Activated naive CD4-positive, alpha-beta T cell treated with Interleukin-2 at 50 U/mL for 16 hours (primary cell): ENCODE results near the gene RNF222.
"Not testable (repeated sequence)": the region's sequence is repeated elsewhere in the genome, so short reads cannot be mapped to it uniquely, and the experiment has no call there.

ENCODE experiments used
- DNase-seq: peaks from one replicate; pipeline ENCODE4 v3.0.0-alpha.2; 2020

RNF222 gene

GRCh38 chr17:8409966-8410882 is 12.6 kb upstream of the RNF222 start:
- DNase-seq, result peak; percentile 79

DNA sequence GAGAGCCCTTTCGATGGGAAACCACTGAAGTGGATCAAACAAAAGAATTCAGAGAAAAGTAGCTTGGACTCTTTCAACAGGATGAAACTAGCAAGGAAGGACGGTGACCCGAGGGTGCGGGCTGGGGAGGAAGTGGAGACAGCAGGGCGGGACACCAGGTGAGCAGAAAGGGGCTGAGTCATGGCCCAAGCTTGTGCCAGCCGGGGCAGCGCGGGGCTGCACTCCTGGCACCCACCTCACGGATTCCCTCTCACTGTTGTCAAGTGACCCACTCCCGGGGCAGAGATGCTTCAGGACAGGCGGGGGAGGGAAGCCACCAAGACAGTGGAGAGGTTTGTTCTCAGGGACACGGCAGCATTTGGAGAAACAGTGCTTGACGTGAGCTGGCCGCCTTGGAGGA is 10.7 kb upstream of the RNF222 start:
- DNase-seq, result no peak

DNA sequence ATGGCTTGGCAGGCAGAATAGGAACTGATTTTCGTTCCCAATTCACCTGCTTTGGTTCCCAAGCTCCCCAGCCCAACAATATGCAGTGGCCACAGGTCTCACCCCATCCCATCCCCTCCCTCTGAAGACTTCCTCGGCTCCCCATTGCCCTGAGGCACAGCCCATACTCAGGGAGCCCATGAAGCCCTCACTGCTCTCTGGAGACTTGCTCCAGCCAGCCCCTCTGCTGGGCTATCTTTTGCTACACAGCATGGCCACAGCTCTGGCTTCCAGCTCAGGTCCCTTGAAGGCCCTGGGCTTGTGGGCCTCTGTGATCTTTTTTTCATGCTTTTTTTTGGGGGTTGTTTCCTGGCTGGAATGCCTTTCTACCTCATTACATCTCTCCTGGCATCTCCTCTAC is 8.5 kb upstream of the RNF222 start:
- DNase-seq, result no peak

GRCh38 chr17:8405499-8406016 is 7.9 kb upstream of the RNF222 start:
- no peak for DNase-seq

DNA sequence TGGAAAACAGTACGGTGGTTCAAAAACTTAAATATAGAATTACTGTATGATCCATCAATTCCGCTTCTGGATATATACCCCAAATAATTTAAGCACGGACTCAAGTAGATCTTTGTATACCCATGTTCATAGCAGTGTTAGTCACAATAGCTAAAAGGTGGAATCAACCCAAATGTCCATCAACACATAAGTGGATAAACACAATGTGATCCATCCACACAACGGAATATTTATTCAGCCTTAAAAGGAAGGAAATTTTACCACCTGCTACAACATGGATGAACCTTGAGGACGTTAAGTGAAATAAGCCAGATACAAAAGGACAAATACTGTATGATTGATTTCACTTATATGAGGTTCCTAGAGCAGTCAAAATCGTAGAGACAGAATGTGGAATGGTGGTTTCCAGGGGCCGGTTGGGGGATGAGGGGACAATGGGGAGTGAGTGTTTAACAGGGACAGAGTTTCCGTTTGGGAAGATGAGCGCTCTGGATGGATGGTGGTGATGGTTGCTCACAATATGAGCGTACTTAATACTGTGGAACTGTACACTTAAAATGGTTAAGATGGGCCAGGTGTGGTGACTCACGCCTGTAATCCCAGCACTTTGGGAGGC is 5.4 kb upstream of the RNF222 start:
- DNase-seq, result no peak

GRCh38 chr17:8401107-8401506 is 3.5 kb upstream of the RNF222 start:
- no peak for DNase-seq

GRCh38 chr17:8398980-8399379 is 1.4 kb upstream of the RNF222 start:
- DNase-seq, result no peak

- DNase-seq, result not testable (repeated sequence)
These were observed 3.1 kb downstream of the RNF222 start for GRCh38 chr17:8394497-8394896.

GRCh38 chr17:8393470-8394231 is 4.0 kb downstream of the RNF222 start:
- DNase-seq, result peak; percentile 11

- no peak for DNase-seq
These were observed 4.8 kb downstream of the RNF222 start for GRCh38 chr17:8392674-8393469.

DNA sequence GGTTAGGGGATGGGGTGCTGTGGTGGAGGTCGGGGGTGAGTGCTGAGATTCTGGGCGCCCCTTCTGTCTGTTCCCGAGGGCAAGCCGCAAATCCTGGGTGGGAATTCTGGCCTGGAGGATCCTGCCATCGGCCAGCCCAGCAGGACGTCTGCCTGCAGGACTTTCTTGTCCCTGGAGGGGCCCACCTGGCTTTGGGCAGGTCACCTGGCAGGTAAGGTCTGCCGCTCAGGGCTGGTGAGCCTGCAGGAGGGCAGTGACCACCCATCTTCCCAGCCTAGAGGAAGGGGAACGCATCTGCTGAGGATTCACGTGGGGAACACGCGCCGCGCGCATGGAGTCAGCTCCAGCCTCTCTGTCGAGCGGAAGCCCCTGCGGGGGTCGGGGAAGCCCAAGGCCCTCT is 5.4 kb downstream of the RNF222 start:
- no peak for DNase-seq

- no peak for DNase-seq
These were observed 5.9 kb downstream of the RNF222 start for GRCh38 chr17:8391711-8392110.

- DNase-seq, result no peak
These were observed 9.5 kb downstream of the RNF222 start for GRCh38 chr17:8387914-8388651.

DNA sequence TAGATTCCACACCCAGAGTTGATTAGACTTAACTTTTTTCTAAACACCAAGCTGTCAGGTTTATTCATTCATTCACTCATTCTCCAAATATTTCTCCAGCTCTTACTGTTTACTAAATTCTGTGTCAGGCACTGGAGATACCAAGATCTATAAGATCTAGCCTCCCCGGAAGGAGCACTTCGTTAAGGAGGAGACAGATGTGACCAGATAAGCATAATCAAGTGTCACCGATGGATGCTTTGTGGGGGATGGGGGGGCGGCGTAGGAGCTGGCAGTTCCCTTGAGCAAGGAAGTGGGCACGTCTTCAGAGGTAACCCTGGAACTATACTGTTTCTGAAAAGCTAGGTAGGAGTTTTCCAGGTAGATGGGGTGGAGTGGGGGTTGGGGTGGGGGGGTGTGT is 10.8 kb downstream of the RNF222 start:
- DNase-seq, result no peak

- no peak for DNase-seq
These were observed 12.7 kb downstream of the RNF222 start for GRCh38 chr17:8384801-8385378.

DNA sequence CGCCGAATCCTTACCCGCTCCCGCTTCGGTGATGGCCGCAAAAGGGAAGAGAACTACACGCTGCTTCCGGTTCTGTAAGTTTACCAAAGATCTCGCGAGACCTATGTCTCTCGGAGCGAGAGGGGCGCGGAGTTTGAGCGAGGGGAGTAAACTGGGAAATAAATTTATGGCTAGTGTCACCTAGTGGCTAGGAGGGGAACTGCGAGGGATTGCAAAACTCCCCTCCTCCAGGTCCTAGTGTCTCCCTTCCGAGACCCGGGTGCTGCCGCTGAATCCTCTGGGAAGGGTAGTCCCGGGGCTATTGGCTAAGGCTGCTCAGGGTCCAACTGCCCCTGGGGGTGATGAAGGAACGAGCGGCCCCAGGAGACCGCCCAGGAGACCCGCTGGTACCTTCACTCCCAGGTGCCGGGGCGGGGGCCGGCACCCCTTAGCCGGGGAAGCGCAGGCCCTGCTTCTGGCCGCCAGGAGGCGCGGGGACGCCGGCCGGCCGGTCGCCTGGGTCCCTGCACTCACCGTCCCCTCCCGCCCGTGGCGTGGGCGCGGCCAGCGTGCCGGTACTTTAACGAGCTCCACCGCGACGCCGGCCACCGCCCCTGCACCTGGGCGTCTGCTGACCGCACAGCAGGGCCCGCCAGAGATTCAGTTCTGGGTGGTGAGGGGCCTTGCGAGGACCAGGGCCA is 14.3 kb downstream of the RNF222 start, which contains the start of gene RPL26:
Gene RPL26 (minus strand): TSS at position 51 of the 680 bp plus-strand sequence. CDS start 883 bp downstream, outside the sequence.
- DNase-seq, result peak; percentile 94

DNA sequence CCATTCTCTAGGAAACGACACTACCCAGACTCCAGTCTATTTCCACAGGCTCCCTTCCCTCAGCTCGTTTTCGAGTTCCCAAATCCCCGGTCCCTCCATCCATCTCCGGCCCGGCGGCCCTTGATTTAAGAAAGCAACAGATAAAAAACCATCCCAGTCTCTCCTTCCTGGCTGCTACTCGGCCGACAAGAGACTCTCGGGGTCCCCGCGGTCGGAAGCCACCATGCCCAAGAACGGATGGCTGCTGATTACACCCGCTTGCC is 14.8 kb downstream of the RNF222 start:
- no peak for DNase-seq

- DNase-seq, result no peak
These were observed 15.4 kb downstream of the RNF222 start for GRCh38 chr17:8382052-8382879.

DNA sequence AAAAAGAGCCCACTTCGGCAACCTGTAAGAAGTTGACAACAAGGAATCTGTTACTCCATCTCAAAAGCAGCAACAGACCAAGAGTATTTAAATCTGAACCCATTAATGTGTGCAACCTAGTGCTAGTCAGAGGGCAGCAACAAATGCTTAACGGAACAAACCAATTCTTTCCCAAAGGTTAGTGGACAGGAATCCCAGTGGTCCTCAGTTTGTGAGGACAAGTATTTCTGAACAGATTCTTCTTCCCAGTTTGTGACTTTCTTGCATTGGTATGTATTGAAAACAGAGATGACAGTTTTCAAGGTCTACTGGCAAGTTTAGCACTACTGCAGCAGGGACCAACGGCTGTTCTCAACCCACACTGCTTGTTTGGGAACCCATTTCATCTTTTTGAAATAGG is 17.6 kb downstream of the RNF222 start:
- no peak for DNase-seq

GRCh38 chr17:8378117-8378516 is 19.5 kb downstream of the RNF222 start:
- DNase-seq, result not testable (repeated sequence)
